HepG2 (cell line): ENCODE data around the gene CDH23.

Experiments used
- CREBL2 ChIP-seq: sonication (generic); formaldehyde crosslinking; IDR thresholded peaks from 2 replicates; pipeline ENCODE4 v1.8.1; 2023; ENCODE audit warnings: missing genetic modification reagents, mild to moderate bottlenecking, borderline replicate concordance
- CTCF ChIP-seq: sonication (generic); formaldehyde crosslinking; IDR thresholded peaks from 2 replicates; pipeline ENCODE4 v1.5.0; 2020; ENCODE audit warnings: mild to moderate bottlenecking, missing genetic modification reagents, moderate library complexity
- REST ChIP-seq, 2 experiments: IDR thresholded peaks; 2 replicates each; pipeline ENCODE4 v1.6.1; 2011 to 2012; ENCODE audit warnings: low read length in 2 of 2, borderline replicate concordance in 1 of 2, low read depth in 1 of 2, mild to moderate bottlenecking in 1 of 2, moderate library complexity in 1 of 2

GRCh38 chr10:71467569-71468362 lies 71.0 kb downstream of the CDH23 start:
- TF ChIP-seq CREBL2: no peak
- no peak for TF ChIP-seq CTCF (CRISPR knock-in tag)
- TF ChIP-seq REST (IDR thresholded peaks at IDR 0.05; ENCODE audit: borderline replicate concordance in 1 of 2, low read depth in 1 of 2, low read length in 2 of 2): no peak
